HG02642 (cell line): Measurements from ENCODE around the gene MAP3K20.
"Not testable (repeated sequence)": the region's sequence is repeated elsewhere in the genome, so short reads cannot be mapped to it uniquely, and the experiment has no call there.

Experiments used
- ATAC-seq: cut with Tn5 transposase; IDR thresholded peaks from one replicate; pipeline ENCODE4 v1.9.1; 2021; ENCODE audit warnings: mild to moderate bottlenecking; ENCODE audit not compliant: unreplicated experiment, poor library complexity

Gene MAP3K20

GRCh38 chr2:173117678-173118077, 42.0 kb downstream of the MAP3K20 start:
- no peak for ATAC-seq

DNA sequence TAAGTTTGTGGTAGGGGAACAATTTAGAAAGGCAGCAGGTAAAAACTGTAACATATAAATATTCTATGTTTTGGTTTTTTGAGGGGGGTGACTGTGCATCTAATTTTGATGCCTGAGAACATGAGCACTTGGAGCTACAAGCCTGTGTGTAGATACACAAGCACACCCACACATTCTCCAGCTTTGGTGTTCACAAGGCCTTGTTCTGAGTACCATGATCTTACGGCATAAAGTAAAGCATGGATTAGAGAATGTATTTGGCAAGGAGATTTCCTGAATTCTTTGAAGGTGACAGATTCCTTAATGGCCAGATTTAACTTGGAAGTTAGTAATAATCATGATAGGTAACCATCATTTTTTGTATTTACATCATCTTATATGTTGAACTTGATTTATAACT, 42.7 kb downstream of the MAP3K20 start:
- no peak for ATAC-seq

DNA sequence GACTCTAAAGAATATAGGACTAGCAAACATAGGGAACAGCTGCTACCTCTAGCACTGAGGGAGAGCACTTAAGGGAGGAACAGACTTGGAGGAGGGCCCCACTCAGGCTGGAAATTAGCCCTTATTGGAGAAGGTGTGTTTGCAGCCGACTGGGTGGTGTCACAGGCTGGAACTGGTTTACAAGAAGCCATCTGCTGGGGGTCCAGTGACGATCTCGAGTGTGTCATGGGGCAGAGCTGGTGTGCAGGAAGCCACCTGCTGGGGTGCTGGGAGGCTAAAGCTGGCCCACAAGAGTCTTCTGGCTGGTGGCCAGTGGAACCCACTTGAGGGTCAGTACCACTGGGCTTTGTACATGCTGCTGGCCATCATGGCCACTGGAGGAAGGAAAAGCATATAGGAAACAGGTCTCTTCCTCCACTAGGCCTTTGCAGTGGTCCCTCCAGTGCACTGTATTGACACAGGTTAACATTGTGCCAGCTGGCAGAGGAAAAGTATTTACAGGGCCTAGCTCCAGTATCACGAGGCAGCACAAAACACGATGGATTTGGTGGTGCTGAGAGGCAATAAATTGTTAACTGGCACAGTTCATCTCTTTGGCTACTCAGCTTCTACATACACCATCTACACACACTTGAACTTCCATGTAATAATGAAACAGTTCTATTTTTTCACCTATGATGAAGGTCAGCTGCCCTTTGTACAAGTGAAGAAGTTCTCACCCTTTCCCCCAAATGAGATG, 43.6 kb downstream of the MAP3K20 start:
- ATAC-seq, result no peak

GRCh38 chr2:173119944-173120343, 44.3 kb downstream of the MAP3K20 start:
- ATAC-seq, result no peak

DNA sequence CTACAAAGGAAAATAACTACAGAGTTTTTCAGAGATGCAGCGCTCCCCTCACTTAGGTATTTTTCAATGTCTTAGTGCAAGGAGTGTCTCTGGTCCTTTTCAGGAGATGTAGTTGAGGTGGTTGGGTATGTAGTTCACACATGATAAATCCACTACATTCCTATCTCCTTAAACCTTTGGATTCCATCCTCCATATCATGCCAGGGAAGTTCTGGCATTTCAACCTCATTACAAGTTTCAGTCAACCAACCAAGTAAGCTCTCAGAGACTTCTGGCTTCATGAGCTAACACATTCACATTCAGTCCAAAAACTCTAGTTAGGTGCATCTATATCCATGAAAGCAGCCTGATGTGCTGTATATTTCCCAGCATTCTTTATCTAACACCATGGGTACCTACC, 47.3 kb downstream of the MAP3K20 start:
- no peak for ATAC-seq

- ATAC-seq, result no peak
Observed at GRCh38 chr2:173124441-173124840, 48.8 kb downstream of the MAP3K20 start.

DNA sequence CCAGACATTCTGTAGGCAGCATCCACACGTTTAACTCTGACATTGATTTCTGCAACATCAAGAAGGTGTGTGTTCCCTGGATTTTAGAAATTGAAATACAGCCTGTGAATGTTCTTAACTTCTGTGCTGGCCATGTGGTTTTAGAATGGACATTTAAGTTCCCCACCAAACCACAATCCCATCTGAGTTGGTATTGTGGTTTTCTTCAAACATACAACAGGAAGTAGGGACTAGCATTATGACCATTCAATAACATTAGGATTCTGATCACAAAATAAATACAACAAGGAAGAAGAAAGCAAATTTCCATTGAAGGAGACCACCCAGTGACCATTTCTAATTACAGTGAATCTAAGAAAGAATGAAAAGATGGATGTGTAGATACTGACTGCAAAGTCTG, 51.2 kb downstream of the MAP3K20 start:
- no peak for ATAC-seq

DNA sequence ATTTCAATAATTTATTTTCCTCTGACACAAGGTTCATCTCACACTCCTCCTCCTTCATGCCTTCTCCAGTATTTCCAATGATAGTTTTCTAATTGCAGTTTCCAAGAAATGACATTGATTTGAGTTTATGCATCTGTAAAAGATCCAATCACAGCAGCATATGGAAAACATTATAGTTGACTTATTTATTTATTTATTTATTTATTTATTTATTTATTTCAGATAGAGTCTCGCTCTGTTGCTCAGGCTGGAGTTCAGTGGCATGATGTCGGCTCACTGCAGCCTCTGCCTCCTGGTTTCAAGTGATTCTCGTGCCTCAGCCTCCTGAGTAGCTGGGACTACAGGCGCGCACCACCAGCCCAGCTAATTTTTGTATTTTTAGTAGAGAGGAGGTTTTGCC, 52.5 kb downstream of the MAP3K20 start:
- ATAC-seq, result not testable (repeated sequence)

- no peak for ATAC-seq
Observed at GRCh38 chr2:173130496-173131465, 55.1 kb downstream of the MAP3K20 start.

GRCh38 chr2:173132531-173132930, 56.9 kb downstream of the MAP3K20 start:
- no peak for ATAC-seq

DNA sequence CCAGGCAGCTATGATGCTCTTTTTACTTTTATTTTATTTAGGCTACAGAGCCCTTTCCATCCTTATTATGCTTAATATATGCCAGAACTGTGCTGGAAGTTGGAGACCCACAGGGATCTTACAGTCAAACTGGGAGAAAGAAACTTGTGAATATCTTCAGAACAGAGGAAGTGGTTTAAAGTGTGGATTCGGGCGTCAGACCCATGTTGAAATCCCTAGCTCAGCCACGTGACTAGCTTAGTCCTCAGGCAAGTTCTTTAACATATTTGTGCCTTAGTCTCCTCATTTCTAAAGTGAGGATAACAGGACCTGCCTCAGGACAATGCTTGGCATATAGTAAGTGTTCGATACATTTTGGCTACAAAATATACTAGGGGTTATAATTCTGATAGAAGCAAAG, 59.1 kb downstream of the MAP3K20 start:
- ATAC-seq, result no peak

GRCh38 chr2:173136067-173136466, 60.4 kb downstream of the MAP3K20 start:
- no peak for ATAC-seq

DNA sequence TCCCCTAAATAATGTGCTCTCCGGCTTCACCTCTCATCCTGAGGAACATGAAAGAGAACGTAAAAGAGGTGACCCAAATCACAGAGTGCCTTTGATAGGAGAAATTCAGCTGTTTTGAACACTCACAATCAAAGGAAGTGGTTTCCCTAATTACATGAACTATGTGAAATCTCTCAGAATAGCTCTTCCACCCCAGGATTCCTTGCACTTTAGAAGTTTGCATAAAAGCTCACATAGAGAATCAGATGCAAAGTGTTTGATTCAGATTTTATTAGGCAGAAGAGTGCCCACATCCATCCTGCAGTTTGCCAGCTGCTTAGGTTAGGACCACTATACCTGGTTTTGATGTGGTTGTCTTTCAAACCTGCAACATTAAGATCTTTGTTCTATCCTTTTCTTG, 61.0 kb downstream of the MAP3K20 start:
- no peak for ATAC-seq

DNA sequence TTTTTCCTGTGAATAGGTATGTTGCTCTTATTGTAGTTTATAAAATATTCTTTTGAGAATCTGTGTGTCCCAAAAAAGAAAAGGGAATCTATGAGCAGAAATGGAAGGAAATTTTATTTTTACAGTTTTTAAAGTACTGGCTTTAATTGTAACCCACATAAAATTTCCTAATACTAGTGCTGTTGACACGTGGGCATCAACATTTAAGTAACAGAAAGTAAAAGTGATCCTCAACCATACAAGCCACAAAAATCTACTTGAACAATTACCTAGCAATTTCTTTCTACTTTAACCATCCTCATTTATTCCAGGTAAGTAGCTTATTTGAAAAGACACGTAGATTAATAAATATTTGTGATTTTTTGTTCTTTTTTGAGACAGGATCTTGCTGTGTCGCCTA, 62.0 kb downstream of the MAP3K20 start:
- ATAC-seq, result no peak

DNA sequence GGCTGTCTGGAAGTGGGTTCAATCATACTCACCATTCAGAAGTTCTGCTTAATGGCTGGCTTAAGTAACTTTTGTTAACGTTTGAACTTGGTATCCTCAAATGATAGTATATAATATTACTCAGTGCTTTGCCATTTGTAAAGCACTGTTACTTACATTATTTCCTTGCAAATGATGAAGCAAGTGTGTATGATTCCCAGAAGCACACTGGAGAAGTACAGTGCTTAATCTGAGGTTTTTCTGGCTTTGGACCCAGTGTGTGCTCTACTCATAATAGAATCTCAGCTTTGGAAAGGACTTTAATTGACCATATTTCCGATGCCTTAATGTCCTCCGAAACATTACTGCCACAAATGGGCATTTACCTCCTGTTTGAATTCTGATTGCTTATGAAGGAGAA, 63.3 kb downstream of the MAP3K20 start:
- no peak for ATAC-seq

- no peak for ATAC-seq
Observed at GRCh38 chr2:173141666-173142065, 66.0 kb downstream of the MAP3K20 start.

DNA sequence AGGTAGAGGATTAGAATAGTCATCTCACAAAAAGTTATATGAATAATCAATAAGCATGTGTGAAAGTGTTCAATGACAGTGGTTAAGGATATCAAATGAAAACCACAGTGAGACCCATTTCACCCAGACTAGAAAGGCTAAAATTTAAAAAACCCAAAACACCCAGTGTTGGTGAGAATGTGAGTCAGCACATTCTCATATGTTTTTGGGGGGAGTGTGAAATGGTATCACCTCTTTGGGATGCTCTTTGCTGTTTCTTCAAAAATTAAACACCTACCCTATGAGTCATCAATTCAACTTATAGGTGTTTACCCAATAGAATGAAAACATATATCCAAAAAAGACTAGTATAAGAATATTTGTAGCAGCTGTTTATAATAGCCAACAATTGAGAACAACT, 69.8 kb downstream of the MAP3K20 start:
- no peak for ATAC-seq

- no peak for ATAC-seq
Observed at GRCh38 chr2:173146590-173146989, 70.9 kb downstream of the MAP3K20 start.

GRCh38 chr2:173148520-173148919, 72.9 kb downstream of the MAP3K20 start:
- ATAC-seq, result no peak

GRCh38 chr2:173149491-173149890, 73.8 kb downstream of the MAP3K20 start:
- ATAC-seq, result peak; percentile 72

DNA sequence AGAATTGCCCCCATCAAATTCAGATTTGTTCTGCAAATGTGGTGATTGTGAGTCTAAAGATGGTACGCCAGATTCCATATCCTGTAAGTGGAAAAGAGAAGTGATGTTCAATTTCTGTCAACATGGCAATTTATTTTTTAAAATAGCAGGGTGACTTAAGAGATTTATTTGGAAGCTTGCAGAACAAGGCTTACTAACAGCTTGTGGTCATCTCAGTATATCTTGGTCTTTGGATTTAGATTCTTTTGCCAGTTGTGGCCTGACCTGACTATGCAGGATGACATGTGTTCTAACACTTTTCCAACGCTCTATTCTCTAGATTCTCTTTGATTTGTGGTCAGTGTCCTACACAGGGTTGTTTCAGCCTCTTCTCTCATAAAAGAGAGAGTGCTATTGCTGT, 74.4 kb downstream of the MAP3K20 start:
- no peak for ATAC-seq
